ENCODE measurements around the gene ZNF221. TPM values are rescaled to one million over a fixed set of nuclear protein-coding genes. Genes with fewer than 3 reads are reported as not detected.

Gene ZNF221
- total RNA-seq, 4 donors from 2014 or later, result 2.5 to 4.3 (median 3.6) TPM

DNA sequence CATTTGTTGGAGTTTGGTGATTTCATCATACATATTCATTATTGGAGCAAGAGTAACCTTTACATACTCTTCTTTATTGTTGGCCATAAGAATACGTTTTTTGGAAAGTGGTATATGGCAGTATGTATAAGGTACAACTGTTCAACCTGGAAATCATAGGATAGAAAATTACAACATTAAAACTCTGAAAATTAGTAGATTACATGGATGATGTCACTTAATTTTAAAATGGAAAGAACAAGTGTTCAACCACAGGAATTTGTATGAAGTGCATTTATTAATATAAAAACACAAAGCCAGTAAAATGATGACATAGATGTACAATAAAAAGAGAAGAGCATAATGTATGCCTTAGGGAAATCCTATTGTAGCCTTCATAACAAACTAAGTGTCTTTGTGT is 25.7 kb downstream of the ZNF221 start:
- no peak for DNase-seq (ENCODE audit: low spot score in 2 of 2)
- no peak overlapping the region for H3K4me3 ChIP-seq (ENCODE audit: low read depth, poor library complexity, severe bottlenecking)
- TF ChIP-seq, protein P1, sequence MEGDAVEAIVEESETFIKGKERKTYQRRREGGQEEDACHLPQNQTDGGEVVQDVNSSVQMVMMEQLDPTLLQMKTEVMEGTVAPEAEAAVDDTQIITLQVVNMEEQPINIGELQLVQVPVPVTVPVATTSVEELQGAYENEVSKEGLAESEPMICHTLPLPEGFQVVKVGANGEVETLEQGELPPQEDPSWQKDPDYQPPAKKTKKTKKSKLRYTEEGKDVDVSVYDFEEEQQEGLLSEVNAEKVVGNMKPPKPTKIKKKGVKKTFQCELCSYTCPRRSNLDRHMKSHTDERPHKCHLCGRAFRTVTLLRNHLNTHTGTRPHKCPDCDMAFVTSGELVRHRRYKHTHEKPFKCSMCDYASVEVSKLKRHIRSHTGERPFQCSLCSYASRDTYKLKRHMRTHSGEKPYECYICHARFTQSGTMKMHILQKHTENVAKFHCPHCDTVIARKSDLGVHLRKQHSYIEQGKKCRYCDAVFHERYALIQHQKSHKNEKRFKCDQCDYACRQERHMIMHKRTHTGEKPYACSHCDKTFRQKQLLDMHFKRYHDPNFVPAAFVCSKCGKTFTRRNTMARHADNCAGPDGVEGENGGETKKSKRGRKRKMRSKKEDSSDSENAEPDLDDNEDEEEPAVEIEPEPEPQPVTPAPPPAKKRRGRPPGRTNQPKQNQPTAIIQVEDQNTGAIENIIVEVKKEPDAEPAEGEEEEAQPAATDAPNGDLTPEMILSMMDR (IDR thresholded peaks at IDR 0.05), result no peak
- no peak for TF ChIP-seq POLR2A (IDR thresholded peaks at IDR 0.05)
- intact Hi-C loops (cut with DNase I; ENCODE audit: low total_unique reads), result no loop called here
- WGBS, 2 donors, result 70 to 95% methylated on average over 1 of the region's 1 CpG

DNA sequence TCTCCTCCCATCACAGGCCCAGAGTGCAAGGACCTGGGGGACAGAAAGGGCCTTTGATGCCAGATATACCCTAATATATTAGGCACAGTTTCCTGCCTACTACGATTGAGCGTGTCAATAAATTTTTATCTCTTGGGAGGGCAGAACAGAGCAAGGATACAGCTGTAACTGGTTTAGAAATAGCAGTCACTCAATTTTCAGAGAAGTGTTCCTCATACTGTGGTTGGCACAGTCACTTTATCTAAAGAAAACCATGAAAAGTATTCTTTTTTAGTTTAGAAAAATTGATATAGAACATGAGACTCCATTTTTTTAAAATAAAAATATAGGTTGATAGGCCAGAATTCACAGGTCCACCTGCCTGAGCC is 32.5 kb downstream of the ZNF221 start:
- no peak for DNase-seq (ENCODE audit: low spot score in 2 of 2)
- intact Hi-C loops (cut with DNase I; ENCODE audit: low total_unique reads), result no loop called here
- TF ChIP-seq, protein P1 (IDR thresholded peaks at IDR 0.05), result no peak
- no peak for TF ChIP-seq POLR2A (IDR thresholded peaks at IDR 0.05)
- no peak overlapping the region for H3K4me3 ChIP-seq (ENCODE audit: low read depth, poor library complexity, severe bottlenecking)
- 72 to 74% methylated on average over 2 of the region's 2 CpGs for WGBS, 2 donors

DNA sequence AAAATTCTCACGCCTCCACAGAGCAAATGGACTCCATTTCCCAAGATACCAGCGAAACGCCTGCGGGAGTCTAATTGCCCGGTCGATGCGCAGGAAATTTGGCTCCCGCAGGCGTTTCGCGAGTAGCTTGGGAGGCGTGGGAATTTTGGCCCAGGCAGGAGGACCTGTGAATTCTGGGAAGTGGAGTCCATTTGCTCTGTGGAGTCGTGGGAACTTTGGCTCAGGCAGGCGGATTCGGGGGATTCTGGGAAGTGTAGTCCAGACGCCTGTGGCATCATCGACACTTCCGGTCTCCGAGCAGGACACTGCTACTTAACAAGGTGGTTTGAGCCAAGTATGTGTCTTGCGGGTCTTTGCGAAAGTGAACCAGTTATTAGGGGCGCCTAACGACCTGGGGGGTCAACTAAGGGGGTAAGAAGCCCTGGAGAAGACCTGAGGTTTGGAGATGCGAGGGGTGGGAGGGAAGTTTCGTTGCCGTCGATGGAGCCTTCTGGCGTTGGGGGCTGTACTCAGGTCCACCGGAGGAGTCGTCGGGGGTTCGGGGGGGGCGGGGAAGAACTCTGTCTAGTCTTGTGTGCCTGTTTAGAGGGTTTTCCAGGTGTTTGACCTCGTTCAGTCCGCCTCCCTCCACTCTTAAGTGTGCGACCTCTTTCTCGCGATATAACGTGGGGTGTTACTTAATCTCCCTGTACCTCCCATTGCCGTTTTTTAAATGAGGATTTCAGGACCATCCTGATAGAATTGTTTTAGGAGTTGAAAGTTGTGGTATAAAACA is 33.1 kb downstream of the ZNF221 start, which contains the start of gene ZNF155:
Gene ZNF155 (plus strand): TSS at position 277 of the 775 bp plus-strand sequence. CDS start 4,356 bp downstream, outside the sequence.
- DNase-seq (ENCODE audit: low spot score in 2 of 2), result peak; percentile 94 to 97
- TF ChIP-seq POLR2A (IDR thresholded peaks at IDR 0.05), result no peak
- TF ChIP-seq, protein P1 (IDR thresholded peaks at IDR 0.05), result no peak
- H3K4me3 ChIP-seq (ENCODE audit: low read depth, poor library complexity, severe bottlenecking), result peak within 1 kb of the TSS; percentile 38
- intact Hi-C loops (cut with DNase I; ENCODE audit: low total_unique reads), result no loop called here
- 1 to 2% methylated on average over 40 of the region's 40 CpGs for WGBS, 2 donors

DNA sequence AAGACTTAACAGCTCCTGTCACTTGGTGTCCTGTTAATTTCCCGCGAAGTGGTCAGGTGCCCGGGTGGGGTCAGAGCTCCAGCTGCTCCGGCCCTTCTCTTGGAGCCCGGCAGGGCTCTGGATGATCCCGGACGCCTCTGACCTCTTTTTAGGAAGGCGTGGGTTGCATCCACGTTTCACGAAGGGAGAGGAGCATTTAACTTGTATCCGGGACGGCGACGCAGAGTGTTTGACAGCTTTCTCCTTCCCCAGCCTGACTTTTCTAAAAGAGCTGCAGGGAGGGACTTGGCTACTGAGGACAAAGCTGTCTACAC is 33.6 kb downstream of the ZNF221 start:
- no peak for DNase-seq (ENCODE audit: low spot score in 2 of 2)
- no peak for TF ChIP-seq POLR2A (IDR thresholded peaks at IDR 0.05)
- TF ChIP-seq, protein P1 (IDR thresholded peaks at IDR 0.05), result no peak
- 2 to 6% methylated on average over 14 of the region's 14 CpGs for WGBS, 2 donors

GRCh38 chr19:43997631-43998290 is 46.7 kb downstream of the ZNF221 start:
- TF ChIP-seq, protein P1 (IDR thresholded peaks at IDR 0.05), result no peak
- TF ChIP-seq POLR2A (IDR thresholded peaks at IDR 0.05), result no peak
- WGBS, 2 donors, result 61 to 93% methylated on average over 10 of the region's 10 CpGs
- no peak for DNase-seq (ENCODE audit: low spot score in 2 of 2)
- intact Hi-C loops (cut with DNase I; ENCODE audit: low total_unique reads), result no loop called here
- no peak overlapping the region for H3K4me3 ChIP-seq (ENCODE audit: low read depth, poor library complexity, severe bottlenecking)

More for the DNA sequence above, 33.6 kb downstream of the ZNF221 start:
- peak overlapping the region; percentile 38 for H3K4me3 ChIP-seq (ENCODE audit: low read depth, poor library complexity, severe bottlenecking)
- intact Hi-C loops (cut with DNase I; ENCODE audit: low total_unique reads), result no loop called here
